Vagina (tissue), 2 donors: ENCODE data around the gene ABO. TPM values are rescaled to one million over a fixed set of nuclear protein-coding genes. Genes with fewer than 3 reads are reported as not detected.
"Not testable (repeated sequence)": the region's sequence is repeated elsewhere in the genome, so short reads cannot be mapped to it uniquely, and the experiment has no call there.

Experiments used
- DNase-seq, 2 donors: peaks; one replicate each; pipeline ENCODE4 v3.0.0-alpha.2; 2017; ENCODE audit errors: extremely low spot score in 2 of 2
- H3K27ac ChIP-seq: fragments of 200-600 bp; sonication (generic); one replicate; pipeline ENCODE4 v1.5.1; 2019
- H3K27me3 ChIP-seq: fragments of 200-600 bp; sonication (generic); one replicate; pipeline ENCODE4 v1.5.1; 2019
- H3K36me3 ChIP-seq, 2 donors: fragments of 200-600 bp; sonication (generic); one replicate each; pipeline ENCODE4 v1.5.1; 2017 to 2019
- H3K4me1 ChIP-seq: fragments of 200-600 bp; sonication (generic); one replicate; pipeline ENCODE4 v1.5.1; 2019
- H3K4me3 ChIP-seq, 2 donors: fragments of 200-600 bp; sonication (generic); 1 replicate in 1 of 2; 2 replicates in 1 of 2; pipeline ENCODE4 v1.5.1; 2016 to 2019
- H3K9me3 ChIP-seq: fragments of 200-600 bp; sonication (generic); one replicate; pipeline ENCODE4 v1.5.1; 2019
- POLR2A ChIP-seq, 2 donors: fragments of 450-650 bp; IDR thresholded peaks; one replicate each; pipeline ENCODE4 v1.6.1; 2017; ENCODE audit warnings: antibody characterized with exemption in 2 of 2, mild to moderate bottlenecking in 2 of 2, moderate library complexity in 2 of 2
- POLR2AphosphoS5 ChIP-seq, 2 donors: sonication (generic); formaldehyde crosslinking; IDR thresholded peaks; one replicate each; pipeline ENCODE4 v1.9.0; 2017; ENCODE audit warnings: antibody characterized with exemption in 2 of 2, mild to moderate bottlenecking in 2 of 2, low read depth in 1 of 2; ENCODE audit not compliant: insufficient read depth in 1 of 2
- intact Hi-C: fragments of 100-400 bp; cut with DNase I; formaldehyde crosslinking; loops from one replicate; pipeline ENCODE4 v1.15.1; 2023
- total RNA-seq: library from RNA; depleted of rRNA; stranded (reverse); fragments of >200 nt; gene quantifications from one replicate; pipeline ENCODE4 v1.2.3, GENCODE V29; 2016
- TF ChIP-seq, protein P1 (sequence below), 3 experiments: fragments of 450-650 bp in 2 of 3; fragments of 200-600 bp in 1 of 3; sonication (generic) in 1 of 3; IDR thresholded peaks; one replicate each; pipeline ENCODE4 v1.5.1; 2017 to 2019; ENCODE audit warnings: antibody characterized with exemption in 3 of 3, mild to moderate bottlenecking in 2 of 3, moderate library complexity in 2 of 3

ABO gene
- total RNA-seq, 1 donor from 2014 or later = 17.2 TPM

DNA sequence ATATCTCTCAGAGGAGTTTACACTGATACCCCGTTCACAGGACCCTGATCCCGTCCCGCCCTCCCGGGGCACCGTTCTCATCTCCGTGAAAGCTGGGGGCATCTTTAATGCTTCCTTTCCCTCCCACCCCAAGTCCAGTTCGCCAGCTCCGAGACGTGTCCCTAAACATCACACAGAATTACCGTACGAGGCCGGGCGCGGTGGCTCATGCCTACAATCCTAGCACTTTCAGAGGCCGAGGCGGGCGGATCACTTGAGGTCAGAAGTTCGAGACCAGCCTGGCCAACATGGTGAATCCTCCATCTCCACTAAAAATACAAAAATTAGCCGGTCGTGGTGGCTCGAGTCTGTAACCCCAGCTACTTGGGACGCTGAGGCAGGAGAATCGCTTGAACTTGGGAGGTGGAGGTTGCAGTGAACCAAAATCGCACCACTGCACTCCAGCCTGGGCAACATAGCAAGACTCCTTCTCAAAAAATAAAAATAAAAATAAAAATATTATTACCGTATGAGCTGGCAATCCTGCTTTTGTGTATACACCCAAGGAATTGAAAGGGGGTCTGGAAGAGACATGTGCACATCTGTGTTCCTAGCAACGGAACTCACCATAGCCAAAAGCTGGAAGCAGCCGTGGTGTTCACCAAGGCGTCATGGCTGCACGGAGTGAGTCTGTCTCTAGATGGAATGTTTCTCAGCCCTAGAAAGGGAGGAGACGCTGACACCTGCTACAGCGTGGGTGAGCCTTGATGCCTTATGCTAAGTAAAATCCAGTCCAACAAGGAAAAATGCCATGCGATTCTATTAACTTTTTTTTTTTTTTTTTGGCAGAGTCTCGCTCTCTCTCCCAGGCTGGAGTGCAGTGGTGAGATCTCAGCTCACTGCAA, 1.2 kb upstream of the ABO start:
- H3K27me3 ChIP-seq = no peaks in the 10 kb centered on the region
- H3K4me3 ChIP-seq = peak overlapping the region; percentile 49 to 51
- intact Hi-C loops = no loop called here
- no peaks in the 10 kb centered on the region for H3K9me3 ChIP-seq
- peaks cover 9% of the 10 kb centered on the region for H3K4me1 ChIP-seq
- H3K36me3 ChIP-seq = no peaks in the 10 kb centered on the region
- TF ChIP-seq, protein P1, sequence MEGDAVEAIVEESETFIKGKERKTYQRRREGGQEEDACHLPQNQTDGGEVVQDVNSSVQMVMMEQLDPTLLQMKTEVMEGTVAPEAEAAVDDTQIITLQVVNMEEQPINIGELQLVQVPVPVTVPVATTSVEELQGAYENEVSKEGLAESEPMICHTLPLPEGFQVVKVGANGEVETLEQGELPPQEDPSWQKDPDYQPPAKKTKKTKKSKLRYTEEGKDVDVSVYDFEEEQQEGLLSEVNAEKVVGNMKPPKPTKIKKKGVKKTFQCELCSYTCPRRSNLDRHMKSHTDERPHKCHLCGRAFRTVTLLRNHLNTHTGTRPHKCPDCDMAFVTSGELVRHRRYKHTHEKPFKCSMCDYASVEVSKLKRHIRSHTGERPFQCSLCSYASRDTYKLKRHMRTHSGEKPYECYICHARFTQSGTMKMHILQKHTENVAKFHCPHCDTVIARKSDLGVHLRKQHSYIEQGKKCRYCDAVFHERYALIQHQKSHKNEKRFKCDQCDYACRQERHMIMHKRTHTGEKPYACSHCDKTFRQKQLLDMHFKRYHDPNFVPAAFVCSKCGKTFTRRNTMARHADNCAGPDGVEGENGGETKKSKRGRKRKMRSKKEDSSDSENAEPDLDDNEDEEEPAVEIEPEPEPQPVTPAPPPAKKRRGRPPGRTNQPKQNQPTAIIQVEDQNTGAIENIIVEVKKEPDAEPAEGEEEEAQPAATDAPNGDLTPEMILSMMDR (IDR thresholded peaks at IDR 0.05) = no peak
- TF ChIP-seq POLR2AphosphoS5 (IDR thresholded peaks at IDR 0.05; ENCODE audit: insufficient read depth in 1 of 2, low read depth in 1 of 2) = no peak
- no peak for TF ChIP-seq POLR2A (IDR thresholded peaks at IDR 0.05)
- no peak for DNase-seq
- H3K27ac ChIP-seq = peak overlapping the region; percentile 75

- no peaks in the 10 kb centered on the region for H3K9me3 ChIP-seq
- no peak for TF ChIP-seq POLR2AphosphoS5 (IDR thresholded peaks at IDR 0.05; ENCODE audit: insufficient read depth in 1 of 2, low read depth in 1 of 2)
- TF ChIP-seq POLR2A (IDR thresholded peaks at IDR 0.05) = no peak
- H3K4me1 ChIP-seq = peaks cover 9% of the 10 kb centered on the region
- no peaks in the 10 kb centered on the region for H3K36me3 ChIP-seq
- no peak for DNase-seq
- H3K4me3 ChIP-seq = peak overlapping the region; percentile 49 to 51
- H3K27me3 ChIP-seq = no peaks in the 10 kb centered on the region
- peak overlapping the region; percentile 75 for H3K27ac ChIP-seq
- intact Hi-C loops = no loop called here
Observed at GRCh38 chr9:133274236-133275104, 531 bp downstream of the ABO start.

GRCh38 chr9:133273819-133274218, 1.2 kb downstream of the ABO start:
- TF ChIP-seq, protein P1 (IDR thresholded peaks at IDR 0.05) = no peak
- TF ChIP-seq POLR2A (IDR thresholded peaks at IDR 0.05) = no peak
- no peak for TF ChIP-seq POLR2AphosphoS5 (IDR thresholded peaks at IDR 0.05; ENCODE audit: insufficient read depth in 1 of 2, low read depth in 1 of 2)
- peaks cover 9% of the 10 kb centered on the region for H3K4me1 ChIP-seq
- intact Hi-C loops = no loop called here
- H3K9me3 ChIP-seq = no peaks in the 10 kb centered on the region
- no peaks in the 10 kb centered on the region for H3K36me3 ChIP-seq
- H3K27ac ChIP-seq = no peak overlapping the region
- H3K4me3 ChIP-seq = peak overlapping the region; percentile 49 to 51
- no peaks in the 10 kb centered on the region for H3K27me3 ChIP-seq
- DNase-seq = no peak

DNA sequence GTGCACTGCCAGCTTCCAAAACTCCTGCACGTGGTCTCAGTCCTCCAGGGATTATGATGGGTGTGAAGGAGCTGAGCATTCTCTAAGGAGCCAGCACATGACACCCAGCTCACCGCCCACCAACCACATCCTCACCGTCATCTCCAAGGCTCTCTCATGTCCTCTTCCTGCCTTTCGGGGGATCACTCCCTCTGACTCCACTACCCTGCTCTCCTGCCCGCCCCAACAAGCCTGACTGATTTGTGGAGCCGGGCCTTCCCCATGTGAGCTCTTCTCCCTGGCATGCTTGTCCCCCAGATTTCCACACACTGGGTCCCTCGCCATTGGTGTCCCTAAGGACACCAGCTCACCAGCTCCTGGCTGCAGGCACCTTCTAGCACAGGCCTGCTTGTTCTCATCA, 1.9 kb downstream of the ABO start:
- DNase-seq = no peak
- Histone ChIP-seq H3K4me1 (peaks cover 9% of the 10 kb centered on the region), H3K9me3 (no peaks in the 10 kb centered on the region), H3K36me3 (no peaks in the 10 kb centered on the region), H3K4me3 (no peak overlapping the region), H3K27ac (no peak overlapping the region), H3K27me3 (no peaks in the 10 kb centered on the region)
- TF ChIP-seq POLR2AphosphoS5 (IDR thresholded peaks at IDR 0.05; ENCODE audit: insufficient read depth in 1 of 2, low read depth in 1 of 2) (no peak), POLR2A (IDR thresholded peaks at IDR 0.05) (no peak)
- TF ChIP-seq, protein P1 (IDR thresholded peaks at IDR 0.05) = no peak
- intact Hi-C loops = no loop called here

DNA sequence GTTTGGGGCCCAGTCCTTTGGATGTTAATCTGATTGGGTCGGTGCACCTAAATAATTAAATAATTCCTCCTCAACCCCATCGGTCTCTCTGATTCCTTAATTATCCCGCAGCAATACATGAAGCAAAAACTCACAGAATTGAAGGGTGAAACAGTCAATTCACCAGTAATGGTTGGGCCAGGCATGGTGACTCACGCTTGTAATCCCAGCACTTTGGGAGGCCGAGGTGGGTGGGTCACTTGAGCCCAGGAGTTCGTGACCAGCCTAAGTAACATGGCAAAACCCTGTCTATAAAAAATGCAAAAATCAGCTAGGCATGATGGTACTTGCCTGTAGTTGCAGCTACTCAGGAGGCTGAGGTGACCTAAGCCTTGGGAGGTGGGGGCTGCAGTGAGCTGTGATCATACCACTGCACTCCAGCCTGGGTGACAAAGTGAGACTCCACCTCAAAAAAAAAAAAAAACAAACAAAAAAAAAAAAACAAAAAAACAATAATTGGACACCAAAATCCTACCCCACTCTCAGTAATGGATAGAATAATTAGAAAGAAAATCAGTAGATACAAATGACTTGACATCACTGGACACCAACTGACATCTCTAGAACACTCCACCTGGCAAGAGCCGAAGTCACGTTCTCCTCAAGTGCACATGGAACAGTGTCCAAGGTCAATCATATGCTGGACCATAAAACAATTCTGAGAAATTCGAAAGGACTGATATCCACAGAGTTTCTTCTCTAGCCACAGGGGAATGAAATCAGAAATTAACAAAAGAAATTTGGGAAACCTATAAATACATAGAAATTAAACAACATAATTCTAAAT, 5.3 kb downstream of the ABO start:
- H3K4me1 ChIP-seq = no peaks in the 10 kb centered on the region
- no peaks in the 10 kb centered on the region for H3K36me3 ChIP-seq
- DNase-seq = no peak
- intact Hi-C loops = no loop called here
- H3K27ac ChIP-seq = no peak overlapping the region
- H3K4me3 ChIP-seq = no peak overlapping the region
- TF ChIP-seq, protein P1 (IDR thresholded peaks at IDR 0.05) = no peak
- TF ChIP-seq POLR2A (IDR thresholded peaks at IDR 0.05) (no peak), POLR2AphosphoS5 (IDR thresholded peaks at IDR 0.05; ENCODE audit: insufficient read depth in 1 of 2, low read depth in 1 of 2) (no peak)
- H3K27me3 ChIP-seq = no peaks in the 10 kb centered on the region
- no peaks in the 10 kb centered on the region for H3K9me3 ChIP-seq

DNA sequence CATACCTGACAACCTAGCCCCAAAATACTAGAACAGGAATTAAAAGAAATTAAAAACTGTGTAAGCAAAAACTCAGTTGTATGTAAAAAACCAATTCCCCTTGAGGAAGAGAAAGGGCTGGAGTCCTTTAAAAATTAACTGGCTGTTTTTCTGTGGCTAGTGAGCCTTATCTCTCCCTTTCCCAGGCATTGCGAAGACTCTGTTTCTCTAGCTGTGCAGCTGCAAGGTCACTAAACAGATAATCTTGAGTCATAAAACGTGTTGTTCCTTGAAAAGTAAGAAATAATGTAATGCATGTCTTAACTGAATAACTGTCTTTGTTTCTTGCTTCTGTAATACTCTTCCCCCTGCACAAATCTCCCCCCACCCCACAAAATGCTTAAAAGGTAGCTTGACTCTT, 5.9 kb downstream of the ABO start:
- H3K9me3 ChIP-seq, H3K4me3 ChIP-seq, H3K36me3 ChIP-seq, intact Hi-C loops, H3K4me1 ChIP-seq, H3K27ac ChIP-seq, DNase-seq, H3K27me3 ChIP-seq: not testable (repeated sequence)
